Colonic mucosa (tissue), 4 donors: ENCODE measurements around the gene OVCH1. TPM values are rescaled to one million over a fixed set of nuclear protein-coding genes. Genes with fewer than 3 reads are reported as not detected.

Experiments used
- DNase-seq: peaks from one replicate; pipeline ENCODE4 v3.0.0-alpha.2; 2020
- H3K27ac ChIP-seq: fragments of 200-600 bp; one replicate; pipeline ENCODE4 v1.8.0; 2021
- H3K27me3 ChIP-seq: fragments of 200-600 bp; one replicate; pipeline ENCODE4 v1.8.0; 2021
- H3K36me3 ChIP-seq: fragments of 200-600 bp; one replicate; pipeline ENCODE4 v1.8.0; 2021
- H3K4me1 ChIP-seq: fragments of 200-600 bp; one replicate; pipeline ENCODE4 v1.8.0; 2021; ENCODE audit warnings: mild to moderate bottlenecking
- H3K4me3 ChIP-seq: fragments of 200-600 bp; one replicate; pipeline ENCODE4 v1.8.0; 2021
- H3K9ac ChIP-seq, 2 donors: one replicate each; pipeline ENCODE4 v1.7.0; 2013; ENCODE audit warnings: control low read depth in 2 of 2, low read depth in 2 of 2, low read length in 2 of 2
- H3K9me3 ChIP-seq: fragments of 200-600 bp; one replicate; pipeline ENCODE4 v1.8.0; 2021
- CTCF ChIP-seq: fragments of 200-600 bp; IDR thresholded peaks from one replicate; pipeline ENCODE4 v1.8.0; 2022; ENCODE audit warnings: antibody characterized with exemption, mild to moderate bottlenecking
- intact Hi-C: fragments of 100-400 bp; cut with DNase I; formaldehyde crosslinking; loops from one replicate; pipeline ENCODE4 v1.14.1; 2022
- total RNA-seq, 2 donors: library from RNA; stranded (reverse); fragmentation: NEBNext Ultra II Directional in 1 of 2; extraction: Animal tissue kit (Norgen Biotek cat#: 25700) in 1 of 2; gene quantifications; one replicate each; pipeline ENCODE4 v1.2.1, GENCODE V29; 2021
- donor health status: healthy.
- donor health status: DM: no; HTN: no; CAD: no.
- donor health status: DM: no; HTN: no; CAD: no.

Gene OVCH1
- total RNA-seq, 2 donors from 2014 or later: not detected

DNA sequence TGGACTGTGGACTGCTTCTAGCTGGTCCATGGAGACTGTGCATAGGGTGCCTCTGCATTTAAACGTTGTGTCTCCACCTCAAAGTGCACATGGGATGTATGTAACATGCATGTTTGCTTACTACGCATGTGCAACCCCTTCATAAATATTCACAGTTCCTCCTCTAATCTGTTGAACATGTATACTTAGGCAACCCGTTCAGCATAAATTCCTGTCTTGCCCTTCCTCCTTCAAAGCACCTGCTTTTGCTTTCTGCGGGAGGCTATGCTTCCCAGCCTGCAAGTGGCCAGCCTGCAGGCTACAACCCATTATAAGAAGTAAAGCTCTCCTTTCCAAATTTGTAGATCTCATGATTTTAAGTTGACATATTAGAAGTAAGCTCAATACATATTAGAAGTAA, 33.0 kb upstream of the OVCH1 start:
- Histone ChIP-seq H3K27ac (no peak overlapping the region), H3K4me3 (no peak overlapping the region), H3K9ac (no peak overlapping the region), H3K27me3 (no peaks in the 10 kb centered on the region), H3K9me3 (no peaks in the 10 kb centered on the region), H3K4me1 (no peaks in the 10 kb centered on the region), H3K36me3 (no peaks in the 10 kb centered on the region)
- intact Hi-C loops: no loop called here
- TF ChIP-seq CTCF: no peak
- DNase-seq: no peak

GRCh38 chr12:29528161-29528560, 30.7 kb upstream of the OVCH1 start:
- H3K27me3 ChIP-seq: no peaks in the 10 kb centered on the region
- no peaks in the 10 kb centered on the region for H3K4me1 ChIP-seq
- DNase-seq: no peak
- no peak overlapping the region for H3K4me3 ChIP-seq
- intact Hi-C loops: no loop called here
- TF ChIP-seq CTCF: no peak
- H3K27ac ChIP-seq: no peak overlapping the region
- no peak overlapping the region for H3K9ac ChIP-seq
- H3K36me3 ChIP-seq: no peaks in the 10 kb centered on the region
- H3K9me3 ChIP-seq: no peaks in the 10 kb centered on the region

GRCh38 chr12:29521951-29522350, 24.5 kb upstream of the OVCH1 start:
- TF ChIP-seq CTCF: no peak
- Histone ChIP-seq H3K27ac (no peak overlapping the region), H3K4me3 (no peak overlapping the region), H3K36me3 (no peaks in the 10 kb centered on the region), H3K9ac (no peak overlapping the region), H3K9me3 (no peaks in the 10 kb centered on the region), H3K27me3 (no peaks in the 10 kb centered on the region), H3K4me1 (no peaks in the 10 kb centered on the region)
- intact Hi-C loops: no loop called here
- DNase-seq: no peak

DNA sequence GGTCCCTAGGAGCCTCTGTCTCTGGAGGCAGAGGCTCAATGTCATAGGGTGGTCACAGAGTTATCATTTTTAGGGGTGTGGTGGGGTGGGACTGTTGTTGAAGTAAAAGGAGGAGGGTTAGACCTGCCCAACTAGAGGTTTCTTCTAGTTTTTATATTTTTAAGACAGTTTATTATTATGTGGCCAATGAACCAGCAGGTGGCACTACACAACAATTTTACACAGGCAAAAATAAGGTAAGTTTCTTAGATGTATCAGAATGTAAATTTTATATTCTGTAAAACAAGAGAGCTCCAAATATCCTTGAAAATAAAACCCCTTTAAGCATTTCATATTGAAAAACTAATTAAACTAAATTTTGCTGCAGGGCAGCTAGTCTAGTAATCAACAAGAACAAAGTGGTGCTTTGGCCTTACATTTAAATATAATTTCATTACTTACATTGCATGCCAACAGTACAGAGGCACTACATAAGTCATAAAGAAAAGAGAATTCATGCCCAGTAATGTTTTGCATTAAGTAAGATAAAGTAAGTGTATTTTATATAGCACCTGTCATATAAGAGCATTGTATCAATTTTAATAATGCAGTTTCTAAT, 22.2 kb upstream of the OVCH1 start:
- no peak overlapping the region for H3K27ac ChIP-seq
- H3K4me3 ChIP-seq: no peak overlapping the region
- H3K9me3 ChIP-seq: no peaks in the 10 kb centered on the region
- no peak overlapping the region for H3K9ac ChIP-seq
- peak; percentile 22 for DNase-seq
- no peaks in the 10 kb centered on the region for H3K4me1 ChIP-seq
- H3K36me3 ChIP-seq: no peaks in the 10 kb centered on the region
- intact Hi-C loops: no loop called here
- TF ChIP-seq CTCF: peak; percentile 60
- no peaks in the 10 kb centered on the region for H3K27me3 ChIP-seq

- H3K27me3 ChIP-seq: no peaks in the 10 kb centered on the region
- H3K4me1 ChIP-seq: no peaks in the 10 kb centered on the region
- H3K9ac ChIP-seq: no peak overlapping the region
- DNase-seq: no peak
- no peak for TF ChIP-seq CTCF
- H3K27ac ChIP-seq: no peak overlapping the region
- H3K36me3 ChIP-seq: no peaks in the 10 kb centered on the region
- intact Hi-C loops: no loop called here
- H3K9me3 ChIP-seq: no peaks in the 10 kb centered on the region
- H3K4me3 ChIP-seq: no peak overlapping the region
These were observed 20.9 kb upstream of the OVCH1 start for GRCh38 chr12:29518407-29518806.
